Panc1 (cell line): ENCODE results near the gene ZP1. TPM values are rescaled to one million over a fixed set of nuclear protein-coding genes. Genes with fewer than 3 reads are reported as not detected.

Experiments
- ATAC-seq: fragments of 200-7000 bp; cut with Tn5 transposase; 2 replicates; pipeline ENCODE4 v1.9.1; 2020; ENCODE audit warnings: mild to moderate bottlenecking, moderate library complexity
- BruUV-seq: library from RNA; stranded (reverse); fragments of 400-500 nt; replicated peaks from 2 replicates; lab custom pipeline; 2021; lab: Mats Ljungman, UMichigan
- CTCF ChIA-PET: fragments of 300-600 bp; sonication (Branson Sonifier 250); formaldehyde crosslinking; loops from one replicate; lab custom pipeline; 2022; ENCODE audit warnings: antibody characterized with exemption; lab: Charles Lee
- POLR2A ChIA-PET: fragments of 300-600 bp; sonication (Branson Sonifier 250); formaldehyde crosslinking; loops from one replicate; lab custom pipeline; 2022; ENCODE audit warnings: antibody characterized with exemption; lab: Charles Lee
- DNase-seq: peaks from one replicate; pipeline ENCODE4 v3.0.0-alpha.2; 2010; ENCODE audit warnings: low read depth, low spot score
- H3K27ac ChIP-seq: 2 replicates; pipeline ENCODE4 v1.5.1; 2011; ENCODE audit warnings: mild to moderate bottlenecking, low read length, inconsistent platforms
- H3K27me3 ChIP-seq: fragments of 200-500 bp; sonication (Bioruptor generic); 2 replicates; pipeline ENCODE4 v1.6.0; 2014; ENCODE audit warnings: low read length, inconsistent platforms; ENCODE audit not compliant: control insufficient read depth, insufficient read depth
- H3K36me3 ChIP-seq: fragments of 200-500 bp; sonication (Bioruptor generic); 2 replicates; pipeline ENCODE4 v1.5.1; 2014; ENCODE audit warnings: inconsistent platforms, mild to moderate bottlenecking, low read length, moderate library complexity; ENCODE audit not compliant: control insufficient read depth, insufficient read depth
- H3K4me1 ChIP-seq: 2 replicates; pipeline ENCODE4 v1.5.1; 2011; ENCODE audit warnings: inconsistent platforms, mild to moderate bottlenecking, low read length, moderate library complexity; ENCODE audit not compliant: control insufficient read depth, insufficient read depth
- H3K4me3 ChIP-seq, 2 experiments: 2 replicates each; pipeline ENCODE4 v1.5.1; 2011 to 2012; ENCODE audit warnings: low read depth in 2 of 2, low read length in 2 of 2, mild to moderate bottlenecking in 2 of 2, inconsistent platforms in 1 of 2, moderate library complexity in 1 of 2
- H3K9me3 ChIP-seq: fragments of 200-500 bp; sonication (Bioruptor generic); 2 replicates; pipeline ENCODE4 v1.5.1; 2014; ENCODE audit warnings: low read depth, mild to moderate bottlenecking, inconsistent platforms, low read length, moderate library complexity; ENCODE audit not compliant: control insufficient read depth, insufficient read depth
- CTCF ChIP-seq: fragments of 450-650 bp; IDR thresholded peaks from 2 replicates; pipeline ENCODE4 v1.5.1; 2017; ENCODE audit warnings: mild to moderate bottlenecking
- SIN3A ChIP-seq: IDR thresholded peaks from 2 replicates; pipeline ENCODE4 v1.6.1; 2012; ENCODE audit warnings: low read depth, mild to moderate bottlenecking, low read length, moderate library complexity, borderline replicate concordance; ENCODE audit not compliant: insufficient read depth
- TCF7L2 ChIP-seq: IDR thresholded peaks from 2 replicates; pipeline ENCODE4 v1.6.1; 2011; ENCODE audit warnings: mild to moderate bottlenecking, low read depth, low read length, inconsistent platforms
- in situ Hi-C: cut with HindIII; loops from 2 replicates; pipeline ENCODE4 v1.10.0; 2016; ENCODE audit warnings: low sequenced_read_pairs, low pct_unique_long_range_greater_than_20kb
- intact Hi-C: fragments of 100-400 bp; cut with micrococcal nuclease; formaldehyde crosslinking; loops from one replicate; pipeline ENCODE4 v1.10.0; 2022; ENCODE audit not compliant: unreplicated experiment
- total RNA-seq: library from RNA; stranded (reverse); gene quantifications from one replicate; pipeline ENCODE4 v1.2.1, GENCODE V29; 2021; ENCODE audit not compliant: unreplicated experiment
- TF ChIP-seq, protein P1 (sequence below), 2 experiments: IDR thresholded peaks; 2 replicates each; pipeline ENCODE4 v1.6.1; 2011 to 2012; ENCODE audit warnings: low read depth in 2 of 2, control low read depth in 1 of 2, low read length in 1 of 2, mild to moderate bottlenecking in 1 of 2, moderate library complexity in 1 of 2; ENCODE audit not compliant: insufficient read depth in 1 of 2

Gene ZP1
- total RNA-seq, 1 experiment from 2014 or later = not detected

GRCh38 chr11:60887556-60887955, 20.2 kb downstream of the ZP1 start:
- POLR2A ChIA-PET = interaction anchor here (0.5 kb wide), 1 partner anchor 485 kb away, joined by 7 read pairs; no protein-coding TSS in a partner anchor
- in situ Hi-C loops = no loop called here
- no peak overlapping the region for H3K4me3 ChIP-seq
- CTCF ChIA-PET = interaction anchor here (0.6 to 1.9 kb wide), 8 partner anchors 12 to 125 kb away, joined by 3 to 41 read pairs (median 6); partner anchors contain the start of gene PTGDR2
- H3K4me1 ChIP-seq = no peaks in the 10 kb centered on the region
- H3K27ac ChIP-seq = no peak overlapping the region
- ATAC-seq (peak; percentile 95), DNase-seq (no peak)
- no peaks in the 10 kb centered on the region for H3K9me3 ChIP-seq
- no peaks in the 10 kb centered on the region for H3K36me3 ChIP-seq
- no TSS peak for BruUV-seq
- peak; percentile 79 for TF ChIP-seq CTCF
- TF ChIP-seq, protein P1, sequence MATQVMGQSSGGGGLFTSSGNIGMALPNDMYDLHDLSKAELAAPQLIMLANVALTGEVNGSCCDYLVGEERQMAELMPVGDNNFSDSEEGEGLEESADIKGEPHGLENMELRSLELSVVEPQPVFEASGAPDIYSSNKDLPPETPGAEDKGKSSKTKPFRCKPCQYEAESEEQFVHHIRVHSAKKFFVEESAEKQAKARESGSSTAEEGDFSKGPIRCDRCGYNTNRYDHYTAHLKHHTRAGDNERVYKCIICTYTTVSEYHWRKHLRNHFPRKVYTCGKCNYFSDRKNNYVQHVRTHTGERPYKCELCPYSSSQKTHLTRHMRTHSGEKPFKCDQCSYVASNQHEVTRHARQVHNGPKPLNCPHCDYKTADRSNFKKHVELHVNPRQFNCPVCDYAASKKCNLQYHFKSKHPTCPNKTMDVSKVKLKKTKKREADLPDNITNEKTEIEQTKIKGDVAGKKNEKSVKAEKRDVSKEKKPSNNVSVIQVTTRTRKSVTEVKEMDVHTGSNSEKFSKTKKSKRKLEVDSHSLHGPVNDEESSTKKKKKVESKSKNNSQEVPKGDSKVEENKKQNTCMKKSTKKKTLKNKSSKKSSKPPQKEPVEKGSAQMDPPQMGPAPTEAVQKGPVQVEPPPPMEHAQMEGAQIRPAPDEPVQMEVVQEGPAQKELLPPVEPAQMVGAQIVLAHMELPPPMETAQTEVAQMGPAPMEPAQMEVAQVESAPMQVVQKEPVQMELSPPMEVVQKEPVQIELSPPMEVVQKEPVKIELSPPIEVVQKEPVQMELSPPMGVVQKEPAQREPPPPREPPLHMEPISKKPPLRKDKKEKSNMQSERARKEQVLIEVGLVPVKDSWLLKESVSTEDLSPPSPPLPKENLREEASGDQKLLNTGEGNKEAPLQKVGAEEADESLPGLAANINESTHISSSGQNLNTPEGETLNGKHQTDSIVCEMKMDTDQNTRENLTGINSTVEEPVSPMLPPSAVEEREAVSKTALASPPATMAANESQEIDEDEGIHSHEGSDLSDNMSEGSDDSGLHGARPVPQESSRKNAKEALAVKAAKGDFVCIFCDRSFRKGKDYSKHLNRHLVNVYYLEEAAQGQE (IDR thresholded peaks at IDR 0.05; ENCODE audit: insufficient read depth in 1 of 2, low read depth in 2 of 2, low read length in 1 of 2) = no peak
- intact Hi-C loops = loop anchor here (1.0 to 5.0 kb wide), 2 partner anchors 56 to 110 kb away; no protein-coding TSS in a partner anchor
- H3K27me3 ChIP-seq = no peaks in the 10 kb centered on the region

DNA sequence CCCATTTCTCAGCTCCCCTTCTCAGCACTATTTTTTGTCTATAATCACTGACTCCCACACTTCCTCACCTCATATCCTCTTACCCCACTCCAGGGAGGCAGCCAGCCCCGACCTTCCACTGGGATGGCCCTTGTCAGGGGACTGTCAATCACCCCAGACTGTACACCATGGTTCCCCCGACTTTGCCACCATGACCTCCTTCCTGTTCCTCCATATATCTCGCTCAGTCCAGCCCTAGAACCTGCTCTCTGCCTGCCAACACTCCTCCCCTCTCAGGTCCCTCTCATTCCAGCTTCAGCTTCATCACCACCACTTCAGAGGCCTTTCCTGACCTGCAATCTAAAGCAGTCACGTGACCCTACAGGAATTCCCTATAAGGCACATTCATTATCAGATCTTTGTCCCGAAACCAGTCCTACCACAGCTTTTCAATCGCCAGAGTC, 22.5 kb downstream of the ZP1 start:
- BruUV-seq = no TSS peak
- in situ Hi-C loops = no loop called here
- H3K9me3 ChIP-seq = no peaks in the 10 kb centered on the region
- DNase-seq = no peak
- ChIA-PET CTCF (interaction anchor here (0.7 kb wide), 2 partner anchors 10 to 64 kb away, joined by 3 read pairs; no protein-coding TSS in a partner anchor), POLR2A (no interaction called here)
- TF ChIP-seq TCF7L2 (no peak), SIN3A (no peak)
- TF ChIP-seq, protein P1 (IDR thresholded peaks at IDR 0.05; ENCODE audit: insufficient read depth in 1 of 2, low read depth in 2 of 2, low read length in 1 of 2) = no peak
- H3K27me3 ChIP-seq = no peaks in the 10 kb centered on the region
- peaks cover 9% of the 10 kb centered on the region; the same call in 1 of the 2 replicates for H3K36me3 ChIP-seq
- intact Hi-C loops = loop anchor here (5.0 kb wide), 1 partner anchor 113 kb away; no protein-coding TSS in a partner anchor
- H3K4me1 ChIP-seq = no peaks in the 10 kb centered on the region
- ATAC-seq = no peak
- H3K27ac ChIP-seq = no peak overlapping the region
- no peak overlapping the region for H3K4me3 ChIP-seq
